ENCODE results near the gene TMSB10.
A peak's percentile ranks its signal among the peaks of the same experiment; 100 is the strongest.

The TMSB10 gene

GRCh38 chr2:84891355-84892010, 14.0 kb upstream of the TMSB10 start:
- WGBS, 2 donors (ENCODE audit: extremely low coverage in 2 of 2, insufficient read length in 2 of 2, insufficient replicate concordance in 1 of 2): no CpG with 5 or more reads among the region's 12 CpGs
- no peak overlapping the region for H3K14ac ChIP-seq (ENCODE audit: low read length)
- H3K18ac ChIP-seq (ENCODE audit: low read length): no peak overlapping the region
- no peak overlapping the region for H2BK12ac ChIP-seq (ENCODE audit: low read length)
- no peak overlapping the region for H2AFZ ChIP-seq (ENCODE audit: low read length)
- H2AK5ac ChIP-seq (ENCODE audit: low read depth, low read length): no peak overlapping the region
- H2BK5ac ChIP-seq (ENCODE audit: low read length): no peak overlapping the region
- no peak overlapping the region for H4K91ac ChIP-seq (ENCODE audit: low read depth, low read length, poor library complexity)
- H3K23ac ChIP-seq (ENCODE audit: low read depth, low read length, poor library complexity): no peak overlapping the region
- H3K27me3 ChIP-seq (ENCODE audit: control insufficient read depth in 3 of 3, insufficient read depth in 3 of 3, low read depth in 1 of 3, low read length in 3 of 3): peaks cover 0 to 36% (median 0%) of the 10 kb centered on the region in 3 experiments
- no peak overlapping the region for H4K8ac ChIP-seq (ENCODE audit: low read depth, low read length)
- no peak overlapping the region for H3K9ac ChIP-seq (ENCODE audit: low read depth, low read length, poor library complexity)
- no peak overlapping the region for H2BK15ac ChIP-seq (ENCODE audit: low read length)
- H3K4me2 ChIP-seq (ENCODE audit: insufficient read depth, low read length, poor library complexity, severe bottlenecking): no peak overlapping the region
- H2BK120ac ChIP-seq (ENCODE audit: low read depth, low read length): no peak overlapping the region
- no peak overlapping the region for H3K4ac ChIP-seq (ENCODE audit: low read length)
- H3K79me1 ChIP-seq (ENCODE audit: low read depth, low read length): no peaks in the 10 kb centered on the region
- DNase-seq (ENCODE audit: low spot score): no peak
- no peak overlapping the region for H3K4me3 ChIP-seq (ENCODE audit: low read length in 2 of 2)
- H3K4me1 ChIP-seq (ENCODE audit: control insufficient read depth in 2 of 2, insufficient read depth in 1 of 2, low read depth in 1 of 2, low read length in 2 of 2): peaks cover 0 to 6% of the 10 kb centered on the region in 2 donors
- no peaks in the 10 kb centered on the region for H3K36me3 ChIP-seq (replicated peaks in 1 of 2; ENCODE audit: control insufficient read depth in 2 of 2, insufficient read depth in 2 of 2, low read length in 2 of 2)
- no peak overlapping the region for H3K27ac ChIP-seq (replicated peaks; ENCODE audit: low read length)
- no peaks in the 10 kb centered on the region for H3K9me3 ChIP-seq (replicated peaks in 1 of 2; ENCODE audit: control insufficient read depth in 2 of 2, insufficient read depth in 1 of 2, low read depth in 1 of 2, low read length in 2 of 2)

- no peak for DNase-seq (ENCODE audit: low spot score)
- no peak overlapping the region for H2BK5ac ChIP-seq (ENCODE audit: low read length)
- no peak overlapping the region for H2BK12ac ChIP-seq (ENCODE audit: low read length)
- no peak overlapping the region for H2BK120ac ChIP-seq (ENCODE audit: low read depth, low read length)
- no peaks in the 10 kb centered on the region for H3K79me1 ChIP-seq (ENCODE audit: low read depth, low read length)
- no peak overlapping the region for H3K23ac ChIP-seq (ENCODE audit: low read depth, low read length, poor library complexity)
- no peak overlapping the region for H2BK15ac ChIP-seq (ENCODE audit: low read length)
- peaks cover 0 to 31% (median 0%) of the 10 kb centered on the region in 3 experiments for H3K27me3 ChIP-seq (ENCODE audit: control insufficient read depth in 3 of 3, insufficient read depth in 3 of 3, low read depth in 1 of 3, low read length in 3 of 3)
- H3K4me2 ChIP-seq (ENCODE audit: insufficient read depth, low read length, poor library complexity, severe bottlenecking): no peak overlapping the region
- no peak overlapping the region for H2AFZ ChIP-seq (ENCODE audit: low read length)
- H3K9ac ChIP-seq (ENCODE audit: low read depth, low read length, poor library complexity): no peak overlapping the region
- no peak overlapping the region for H2AK5ac ChIP-seq (ENCODE audit: low read depth, low read length)
- no peak overlapping the region for H3K18ac ChIP-seq (ENCODE audit: low read length)
- no peak overlapping the region for H3K4me3 ChIP-seq (ENCODE audit: low read length in 2 of 2)
- no peak overlapping the region for H3K14ac ChIP-seq (ENCODE audit: low read length)
- no CpG with 5 or more reads among the region's 6 CpGs for WGBS, 2 donors (ENCODE audit: extremely low coverage in 2 of 2, insufficient read length in 2 of 2, insufficient replicate concordance in 1 of 2)
- no peaks in the 10 kb centered on the region for H3K9me3 ChIP-seq (replicated peaks in 1 of 2; ENCODE audit: control insufficient read depth in 2 of 2, insufficient read depth in 1 of 2, low read depth in 1 of 2, low read length in 2 of 2)
- H4K91ac ChIP-seq (ENCODE audit: low read depth, low read length, poor library complexity): no peak overlapping the region
- H3K36me3 ChIP-seq (replicated peaks in 1 of 2; ENCODE audit: control insufficient read depth in 2 of 2, insufficient read depth in 2 of 2, low read length in 2 of 2): no peaks in the 10 kb centered on the region
- H3K4me1 ChIP-seq (ENCODE audit: control insufficient read depth in 2 of 2, insufficient read depth in 1 of 2, low read depth in 1 of 2, low read length in 2 of 2): peaks cover 0 to 2% of the 10 kb centered on the region in 2 donors
- no peak overlapping the region for H4K8ac ChIP-seq (ENCODE audit: low read depth, low read length)
- no peak overlapping the region for H3K4ac ChIP-seq (ENCODE audit: low read length)
- no peak overlapping the region for H3K27ac ChIP-seq (replicated peaks; ENCODE audit: low read length)
Measured at GRCh38 chr2:84894131-84894586, 11.3 kb upstream of the TMSB10 start.

- no CpG with 5 or more reads among the region's 7 CpGs for WGBS, 2 donors (ENCODE audit: extremely low coverage in 2 of 2, insufficient read length in 2 of 2, insufficient replicate concordance in 1 of 2)
- Histone ChIP-seq H4K91ac (ENCODE audit: low read depth, low read length, poor library complexity) (no peak overlapping the region), H2BK12ac (ENCODE audit: low read length) (no peak overlapping the region), H2BK15ac (ENCODE audit: low read length) (no peak overlapping the region), H3K27me3 (ENCODE audit: control insufficient read depth in 3 of 3, insufficient read depth in 3 of 3, low read depth in 1 of 3, low read length in 3 of 3) (peaks cover 0 to 29% (median 0%) of the 10 kb centered on the region in 3 experiments), H2AK5ac (ENCODE audit: low read depth, low read length) (no peak overlapping the region), H2AFZ (ENCODE audit: low read length) (peak overlapping the region; percentile 24), H2BK5ac (ENCODE audit: low read length) (no peak overlapping the region), H3K4me2 (ENCODE audit: insufficient read depth, low read length, poor library complexity, severe bottlenecking) (no peak overlapping the region), H4K8ac (ENCODE audit: low read depth, low read length) (no peak overlapping the region), H3K14ac (ENCODE audit: low read length) (no peak overlapping the region), H2BK120ac (ENCODE audit: low read depth, low read length) (no peak overlapping the region), H3K18ac (ENCODE audit: low read length) (no peak overlapping the region), H3K36me3 (replicated peaks in 1 of 2; ENCODE audit: control insufficient read depth in 2 of 2, insufficient read depth in 2 of 2, low read length in 2 of 2) (no peaks in the 10 kb centered on the region), H3K4me3 (ENCODE audit: low read length in 2 of 2) (no peak overlapping the region), H3K9me3 (replicated peaks in 1 of 2; ENCODE audit: control insufficient read depth in 2 of 2, insufficient read depth in 1 of 2, low read depth in 1 of 2, low read length in 2 of 2) (no peaks in the 10 kb centered on the region), H3K27ac (replicated peaks; ENCODE audit: low read length) (no peak overlapping the region), H3K9ac (ENCODE audit: low read depth, low read length, poor library complexity) (no peak overlapping the region), H3K79me1 (ENCODE audit: low read depth, low read length) (no peaks in the 10 kb centered on the region), H3K4me1 (ENCODE audit: control insufficient read depth in 2 of 2, insufficient read depth in 1 of 2, low read depth in 1 of 2, low read length in 2 of 2) (peaks cover 0 to 2% of the 10 kb centered on the region in 2 donors), H3K4ac (ENCODE audit: low read length) (no peak overlapping the region), H3K23ac (ENCODE audit: low read depth, low read length, poor library complexity) (no peak overlapping the region)
- DNase-seq (ENCODE audit: low spot score): no peak
Measured at GRCh38 chr2:84894758-84895520, 10.5 kb upstream of the TMSB10 start.

GRCh38 chr2:84896567-84896966, 8.9 kb upstream of the TMSB10 start:
- no peak overlapping the region for H3K9ac ChIP-seq (ENCODE audit: low read depth, low read length, poor library complexity)
- no peak overlapping the region for H2BK12ac ChIP-seq (ENCODE audit: low read length)
- no peak overlapping the region for H2BK5ac ChIP-seq (ENCODE audit: low read length)
- no peak overlapping the region for H3K27ac ChIP-seq (replicated peaks; ENCODE audit: low read length)
- no peak overlapping the region for H2AFZ ChIP-seq (ENCODE audit: low read length)
- no peak for DNase-seq (ENCODE audit: low spot score)
- no peak overlapping the region for H3K23ac ChIP-seq (ENCODE audit: low read depth, low read length, poor library complexity)
- H3K27me3 ChIP-seq (ENCODE audit: control insufficient read depth in 3 of 3, insufficient read depth in 3 of 3, low read depth in 1 of 3, low read length in 3 of 3): peaks cover 0 to 38% (median 0%) of the 10 kb centered on the region in 3 experiments
- no peaks in the 10 kb centered on the region for H3K36me3 ChIP-seq (replicated peaks in 1 of 2; ENCODE audit: control insufficient read depth in 2 of 2, insufficient read depth in 2 of 2, low read length in 2 of 2)
- no peak overlapping the region for H3K4ac ChIP-seq (ENCODE audit: low read length)
- no peak overlapping the region for H3K4me2 ChIP-seq (ENCODE audit: insufficient read depth, low read length, poor library complexity, severe bottlenecking)
- H2BK15ac ChIP-seq (ENCODE audit: low read length): no peak overlapping the region
- no peak overlapping the region for H3K4me3 ChIP-seq (ENCODE audit: low read length in 2 of 2)
- H2AK5ac ChIP-seq (ENCODE audit: low read depth, low read length): no peak overlapping the region
- no peak overlapping the region for H4K91ac ChIP-seq (ENCODE audit: low read depth, low read length, poor library complexity)
- H3K14ac ChIP-seq (ENCODE audit: low read length): no peak overlapping the region
- H3K18ac ChIP-seq (ENCODE audit: low read length): no peak overlapping the region
- no peak overlapping the region for H4K8ac ChIP-seq (ENCODE audit: low read depth, low read length)
- H3K9me3 ChIP-seq (replicated peaks in 1 of 2; ENCODE audit: control insufficient read depth in 2 of 2, insufficient read depth in 1 of 2, low read depth in 1 of 2, low read length in 2 of 2): no peaks in the 10 kb centered on the region
- peaks cover 0 to 2% of the 10 kb centered on the region in 2 donors for H3K4me1 ChIP-seq (ENCODE audit: control insufficient read depth in 2 of 2, insufficient read depth in 1 of 2, low read depth in 1 of 2, low read length in 2 of 2)
- H3K79me1 ChIP-seq (ENCODE audit: low read depth, low read length): no peaks in the 10 kb centered on the region
- no CpG with 5 or more reads among the region's 2 CpGs for WGBS, 2 donors (ENCODE audit: extremely low coverage in 2 of 2, insufficient read length in 2 of 2, insufficient replicate concordance in 1 of 2)
- H2BK120ac ChIP-seq (ENCODE audit: low read depth, low read length): no peak overlapping the region

All from neuronal stem cell (in vitro differentiated cells).